ENCODE measurements around the gene COX6B2.
"Not testable (repeated sequence)": the region's sequence is repeated elsewhere in the genome, so short reads cannot be mapped to it uniquely, and the experiment has no call there.

The COX6B2 gene, protein sequence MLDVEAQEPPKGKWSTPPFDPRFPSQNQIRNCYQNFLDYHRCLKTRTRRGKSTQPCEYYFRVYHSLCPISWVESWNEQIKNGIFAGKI

DNA sequence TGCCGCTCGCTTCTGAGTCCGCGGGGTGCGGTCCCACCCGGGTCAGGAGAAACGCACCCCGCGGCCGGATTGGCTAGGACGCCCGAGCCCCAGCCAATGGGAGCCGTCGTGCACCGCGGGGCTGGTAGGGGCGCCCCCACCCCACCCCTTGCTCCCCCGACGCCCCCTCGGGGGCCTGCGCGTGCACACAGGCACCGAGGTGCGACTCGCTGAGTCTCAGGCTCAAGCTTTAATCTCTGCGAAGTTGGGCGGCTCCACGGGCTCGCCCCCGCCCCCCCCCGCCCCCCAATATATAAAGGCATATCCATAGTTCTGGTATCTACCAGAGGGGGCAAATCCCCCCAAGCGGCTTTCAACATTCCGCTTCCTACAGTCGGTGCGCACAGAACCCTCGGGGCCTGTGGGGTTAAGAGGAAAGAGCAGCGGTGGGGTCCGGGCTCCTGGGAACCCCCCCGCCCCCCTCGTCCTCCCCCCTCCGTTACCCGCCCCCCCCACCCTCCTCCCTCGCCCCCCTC lies at the start of gene COX6B2:
Gene COX6B2 (minus strand): TSS at position 22 of the 515 bp plus-strand sequence. CDS start 198 bp downstream, outside the sequence.
- no peak within 1 kb of the TSS for H3K27ac ChIP-seq (ENCODE audit: extremely low read depth, low read depth, low read length)
- no peaks in the 10 kb centered on the region for H3K9me3 ChIP-seq (ENCODE audit: control insufficient read depth, insufficient read depth, low read depth, low read length)
- 0 out of 2 replicates have a peak, but pooled peaks have one; percentile 1 for TF ChIP-seq ZNF777 (tag by site-specific recombination; IDR thresholded peaks at IDR 0.05; ENCODE audit: borderline replicate concordance)
- TF ChIP-seq ZIC2 (tag by site-specific recombination; IDR thresholded peaks at IDR 0.05): no peak
- peaks cover 8% of the 10 kb centered on the region; the same call in 1 of the 2 replicates for H3K4me1 ChIP-seq (ENCODE audit: control insufficient read depth, insufficient read depth, low read length)
- peak within 1 kb of the TSS; percentile 54 for H3K4me3 ChIP-seq (ENCODE audit: low read depth, low read length)
- ChIA-PET POLR2A (no interaction called here), CTCF (interaction anchor here (0.6 to 1.3 kb wide), 2 partner anchors 59 to 144 kb away, joined by 3 read pairs; no protein-coding TSS in a partner anchor)
- no peaks in the 10 kb centered on the region for H3K36me3 ChIP-seq (ENCODE audit: control insufficient read depth in 2 of 2, insufficient read depth in 1 of 2, low read length in 2 of 2)

DNA sequence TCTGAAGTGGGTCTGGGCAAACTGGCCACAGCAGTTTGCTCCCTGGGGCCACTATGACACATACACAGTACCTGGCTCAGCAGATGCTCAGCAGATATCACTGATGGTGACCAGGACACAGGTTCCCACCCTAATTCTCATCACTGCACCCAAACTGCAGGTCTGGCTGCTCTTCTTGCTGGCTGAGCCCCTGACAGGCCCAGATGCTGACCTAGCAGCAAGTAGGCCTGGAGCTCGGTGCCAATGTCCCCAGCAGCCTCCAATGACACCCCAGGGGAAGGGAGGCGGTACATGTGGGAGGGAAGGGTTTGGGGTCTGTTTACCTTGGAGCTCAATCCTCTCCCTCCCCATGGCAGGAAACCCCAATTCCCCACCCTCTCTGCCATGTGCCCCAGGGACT lies 48.0 kb upstream of the COX6B2 start:
- Histone ChIP-seq H3K27ac (ENCODE audit: extremely low read depth, low read depth, low read length) (peak overlapping the region; percentile 41; the same call in 1 of the 2 replicates), H3K4me3 (ENCODE audit: low read depth, low read length) (no peak overlapping the region), H3K36me3 (ENCODE audit: control insufficient read depth in 2 of 2, insufficient read depth in 1 of 2, low read length in 2 of 2) (peaks cover 46 to 64% of the 10 kb centered on the region in 2 experiments), H3K4me1 (ENCODE audit: control insufficient read depth, insufficient read depth, low read length) (peaks cover 5% of the 10 kb centered on the region), H3K9me3 (ENCODE audit: control insufficient read depth, insufficient read depth, low read depth, low read length) (no peaks in the 10 kb centered on the region)
- ChIA-PET POLR2A (interaction anchor here (0.5 to 2.5 kb wide), 10 partner anchors 11 to 136 kb away, joined by 3 to 22 read pairs (median 3); partner anchors contain the start of genes HSPBP1 and KMT5C), CTCF (interaction anchor here (0.6 to 1.4 kb wide), 4 partner anchors 15 to 242 kb away, joined by 3 to 6 read pairs (median 4); no protein-coding TSS in a partner anchor)
- TF ChIP-seq, protein P1, sequence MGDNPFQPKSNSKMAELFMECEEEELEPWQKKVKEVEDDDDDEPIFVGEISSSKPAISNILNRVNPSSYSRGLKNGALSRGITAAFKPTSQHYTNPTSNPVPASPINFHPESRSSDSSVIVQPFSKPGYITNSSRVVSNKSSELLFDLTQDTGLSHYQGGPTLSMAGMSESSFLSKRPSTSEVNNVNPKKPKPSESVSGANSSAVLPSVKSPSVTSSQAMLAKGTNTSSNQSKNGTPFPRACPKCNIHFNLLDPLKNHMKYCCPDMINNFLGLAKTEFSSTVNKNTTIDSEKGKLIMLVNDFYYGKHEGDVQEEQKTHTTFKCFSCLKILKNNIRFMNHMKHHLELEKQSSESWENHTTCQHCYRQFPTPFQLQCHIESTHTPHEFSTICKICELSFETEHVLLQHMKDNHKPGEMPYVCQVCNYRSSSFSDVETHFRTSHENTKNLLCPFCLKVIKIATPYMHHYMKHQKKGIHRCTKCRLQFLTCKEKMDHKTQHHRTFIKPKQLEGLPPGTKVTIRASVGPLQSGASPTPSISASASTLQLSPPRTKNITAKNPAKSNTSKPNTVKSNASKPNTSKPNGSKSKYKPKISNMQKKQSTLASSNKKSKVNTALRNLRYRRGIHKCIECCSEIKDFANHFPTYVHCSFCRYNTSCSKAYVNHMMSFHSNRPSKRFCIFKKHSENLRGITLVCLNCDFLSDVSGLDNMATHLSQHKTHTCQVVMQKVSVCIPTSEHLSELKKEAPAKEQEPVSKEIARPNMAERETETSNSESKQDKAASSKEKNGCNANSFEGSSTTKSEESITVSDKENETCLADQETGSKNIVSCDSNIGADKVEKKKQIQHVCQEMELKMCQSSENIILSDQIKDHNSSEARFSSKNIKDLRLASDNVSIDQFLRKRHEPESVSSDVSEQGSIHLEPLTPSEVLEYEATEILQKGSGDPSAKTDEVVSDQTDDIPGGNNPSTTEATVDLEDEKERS (tag by site-specific recombination; IDR thresholded peaks at IDR 0.05): no peak
- TF ChIP-seq GLIS1 (tag by site-specific recombination; IDR thresholded peaks at IDR 0.05) (peak; percentile 73; the same call in 1 of the 2 replicates), ZIC2 (tag by site-specific recombination; IDR thresholded peaks at IDR 0.05) (peak; percentile 26; the same call in 1 of the 2 replicates), ZNF701 (tag by site-specific recombination; IDR thresholded peaks at IDR 0.05) (no peak)
- TF ChIP-seq, protein P2, sequence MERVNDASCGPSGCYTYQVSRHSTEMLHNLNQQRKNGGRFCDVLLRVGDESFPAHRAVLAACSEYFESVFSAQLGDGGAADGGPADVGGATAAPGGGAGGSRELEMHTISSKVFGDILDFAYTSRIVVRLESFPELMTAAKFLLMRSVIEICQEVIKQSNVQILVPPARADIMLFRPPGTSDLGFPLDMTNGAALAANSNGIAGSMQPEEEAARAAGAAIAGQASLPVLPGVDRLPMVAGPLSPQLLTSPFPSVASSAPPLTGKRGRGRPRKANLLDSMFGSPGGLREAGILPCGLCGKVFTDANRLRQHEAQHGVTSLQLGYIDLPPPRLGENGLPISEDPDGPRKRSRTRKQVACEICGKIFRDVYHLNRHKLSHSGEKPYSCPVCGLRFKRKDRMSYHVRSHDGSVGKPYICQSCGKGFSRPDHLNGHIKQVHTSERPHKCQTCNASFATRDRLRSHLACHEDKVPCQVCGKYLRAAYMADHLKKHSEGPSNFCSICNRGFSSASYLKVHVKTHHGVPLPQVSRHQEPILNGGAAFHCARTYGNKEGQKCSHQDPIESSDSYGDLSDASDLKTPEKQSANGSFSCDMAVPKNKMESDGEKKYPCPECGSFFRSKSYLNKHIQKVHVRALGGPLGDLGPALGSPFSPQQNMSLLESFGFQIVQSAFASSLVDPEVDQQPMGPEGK (tag by site-specific recombination; IDR thresholded peaks at IDR 0.05): 0 out of 2 replicates have a peak, but pooled peaks have one; percentile 20
- TF ChIP-seq, protein P3, sequence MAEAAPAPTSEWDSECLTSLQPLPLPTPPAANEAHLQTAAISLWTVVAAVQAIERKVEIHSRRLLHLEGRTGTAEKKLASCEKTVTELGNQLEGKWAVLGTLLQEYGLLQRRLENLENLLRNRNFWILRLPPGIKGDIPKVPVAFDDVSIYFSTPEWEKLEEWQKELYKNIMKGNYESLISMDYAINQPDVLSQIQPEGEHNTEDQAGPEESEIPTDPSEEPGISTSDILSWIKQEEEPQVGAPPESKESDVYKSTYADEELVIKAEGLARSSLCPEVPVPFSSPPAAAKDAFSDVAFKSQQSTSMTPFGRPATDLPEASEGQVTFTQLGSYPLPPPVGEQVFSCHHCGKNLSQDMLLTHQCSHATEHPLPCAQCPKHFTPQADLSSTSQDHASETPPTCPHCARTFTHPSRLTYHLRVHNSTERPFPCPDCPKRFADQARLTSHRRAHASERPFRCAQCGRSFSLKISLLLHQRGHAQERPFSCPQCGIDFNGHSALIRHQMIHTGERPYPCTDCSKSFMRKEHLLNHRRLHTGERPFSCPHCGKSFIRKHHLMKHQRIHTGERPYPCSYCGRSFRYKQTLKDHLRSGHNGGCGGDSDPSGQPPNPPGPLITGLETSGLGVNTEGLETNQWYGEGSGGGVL (tag by site-specific recombination; IDR thresholded peaks at IDR 0.05): no peak
- TF ChIP-seq, protein P4, sequence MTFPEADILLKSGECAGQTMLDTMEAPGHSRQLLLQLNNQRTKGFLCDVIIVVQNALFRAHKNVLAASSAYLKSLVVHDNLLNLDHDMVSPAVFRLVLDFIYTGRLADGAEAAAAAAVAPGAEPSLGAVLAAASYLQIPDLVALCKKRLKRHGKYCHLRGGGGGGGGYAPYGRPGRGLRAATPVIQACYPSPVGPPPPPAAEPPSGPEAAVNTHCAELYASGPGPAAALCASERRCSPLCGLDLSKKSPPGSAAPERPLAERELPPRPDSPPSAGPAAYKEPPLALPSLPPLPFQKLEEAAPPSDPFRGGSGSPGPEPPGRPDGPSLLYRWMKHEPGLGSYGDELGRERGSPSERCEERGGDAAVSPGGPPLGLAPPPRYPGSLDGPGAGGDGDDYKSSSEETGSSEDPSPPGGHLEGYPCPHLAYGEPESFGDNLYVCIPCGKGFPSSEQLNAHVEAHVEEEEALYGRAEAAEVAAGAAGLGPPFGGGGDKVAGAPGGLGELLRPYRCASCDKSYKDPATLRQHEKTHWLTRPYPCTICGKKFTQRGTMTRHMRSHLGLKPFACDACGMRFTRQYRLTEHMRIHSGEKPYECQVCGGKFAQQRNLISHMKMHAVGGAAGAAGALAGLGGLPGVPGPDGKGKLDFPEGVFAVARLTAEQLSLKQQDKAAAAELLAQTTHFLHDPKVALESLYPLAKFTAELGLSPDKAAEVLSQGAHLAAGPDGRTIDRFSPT (tag by site-specific recombination; IDR thresholded peaks at IDR 0.05): 0 out of 2 replicates have a peak, but pooled peaks have one; percentile 15

DNA sequence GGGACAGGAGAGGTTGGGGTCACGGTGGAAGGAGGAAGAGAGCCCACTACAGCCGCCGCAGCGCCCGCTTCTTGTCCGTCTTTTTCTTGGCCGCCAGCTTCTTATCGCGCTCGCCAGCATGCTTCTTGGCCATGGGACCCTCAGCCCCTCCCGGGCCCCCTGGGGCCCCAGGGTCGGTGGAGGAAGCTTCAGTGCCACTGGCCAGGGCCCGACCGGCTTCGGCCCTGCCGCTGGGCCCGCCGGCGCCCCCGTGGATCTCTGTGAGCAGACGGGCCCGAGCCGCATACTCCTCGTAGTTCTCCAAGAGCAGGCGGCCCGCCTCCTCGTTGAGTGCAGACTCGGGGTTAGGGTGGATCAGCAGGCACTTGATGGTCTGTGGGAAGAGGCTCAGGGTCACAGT lies 46.9 kb upstream of the COX6B2 start:
- H3K4me1 ChIP-seq (ENCODE audit: control insufficient read depth, insufficient read depth, low read length); H3K27ac ChIP-seq (ENCODE audit: extremely low read depth, low read depth, low read length); CTCF ChIA-PET; H3K4me3 ChIP-seq (ENCODE audit: low read depth, low read length); H3K9me3 ChIP-seq (ENCODE audit: control insufficient read depth, insufficient read depth, low read depth, low read length): not testable (repeated sequence)
- POLR2A ChIA-PET: interaction anchor here (0.8 to 3.9 kb wide), 2 partner anchors 13 to 33 kb away, joined by 3 to 62 read pairs; partner anchors contain the start of gene RPL28
- peaks cover 45 to 58% of the 10 kb centered on the region in 2 experiments for H3K36me3 ChIP-seq (ENCODE audit: control insufficient read depth in 2 of 2, insufficient read depth in 1 of 2, low read length in 2 of 2)

Data from HEK293 (cell line).